Cardiac muscle cell (in vitro differentiated cells and primary cell): ENCODE results near the gene CHIT1. TPM values are rescaled to one million over a fixed set of nuclear protein-coding genes. Genes with fewer than 3 reads are reported as not detected.

Experiments
- DNase-seq, 2 donors: peaks; one replicate each; pipeline versions ENCODE4 v3.0.0 to v3.0.0-alpha.2; 2010 to 2017; ENCODE audit warnings: low read depth in 1 of 2, low spot score in 1 of 2
- H3K27ac ChIP-seq: fragments of 200-600 bp; sonication (generic); 2 replicates; pipeline ENCODE4 v1.5.1; 2016
- H3K27me3 ChIP-seq: fragments of 200-600 bp; sonication (generic); 2 replicates; pipeline ENCODE4 v1.6.0; 2016; ENCODE audit warnings: control low read depth
- H3K36me3 ChIP-seq: fragments of 200-600 bp; sonication (generic); 2 replicates; pipeline ENCODE4 v1.5.1; 2016; ENCODE audit warnings: control low read depth
- H3K4me1 ChIP-seq: fragments of 200-600 bp; sonication (generic); 2 replicates; pipeline ENCODE4 v1.8.1; 2017; ENCODE audit warnings: low read depth, mild to moderate bottlenecking, mixed run types
- H3K4me3 ChIP-seq: fragments of 200-600 bp; sonication (generic); 2 replicates; pipeline ENCODE4 v1.5.1; 2016; ENCODE audit warnings: mild to moderate bottlenecking
- H3K9me3 ChIP-seq: fragments of 200-600 bp; sonication (generic); 2 replicates; pipeline ENCODE4 v1.5.1; 2017; ENCODE audit warnings: low read depth, mild to moderate bottlenecking, control low read depth
- CTCF ChIP-seq: IDR thresholded peaks from 2 replicates; pipeline ENCODE4 v1.5.1; 2012; ENCODE audit warnings: low read depth, mild to moderate bottlenecking, low read length
- polyA plus RNA-seq: library from polyadenylated mRNA; unstranded; fragments of >200 nt; fragmentation: Nextera tagmentation; extraction: Ambion mirVana; gene quantifications from 2 replicates; pipeline ENCODE4 v1.2.1, GENCODE V29; 2016
- total RNA-seq: library from RNA; depleted of rRNA; stranded (reverse); fragments of >200 nt; gene quantifications from 2 replicates; pipeline ENCODE4 v1.2.3, GENCODE V29; 2016

CHIT1 gene
- total and polyA plus RNA-seq, 2 experiments from 2014 or later, result 0.03 TPM; not detected in 1

GRCh38 chr1:203170625-203171330, 58.7 kb downstream of the CHIT1 start:
- DNase-seq, result no peak
- peaks cover 15% of the 10 kb centered on the region for H3K4me1 ChIP-seq
- H3K27ac ChIP-seq, result no peak overlapping the region
- no peak for TF ChIP-seq CTCF
- no peaks in the 10 kb centered on the region for H3K36me3 ChIP-seq
- no peak overlapping the region for H3K4me3 ChIP-seq
- no peaks in the 10 kb centered on the region for H3K9me3 ChIP-seq
- no peaks in the 10 kb centered on the region for H3K27me3 ChIP-seq

GRCh38 chr1:203169770-203170520, 59.5 kb downstream of the CHIT1 start:
- DNase-seq, result no peak
- no peaks in the 10 kb centered on the region for H3K27me3 ChIP-seq
- H3K4me3 ChIP-seq, result no peak overlapping the region
- H3K36me3 ChIP-seq, result no peaks in the 10 kb centered on the region
- H3K4me1 ChIP-seq, result peaks cover 7% of the 10 kb centered on the region
- TF ChIP-seq CTCF, result no peak
- no peak overlapping the region for H3K27ac ChIP-seq
- H3K9me3 ChIP-seq, result no peaks in the 10 kb centered on the region

GRCh38 chr1:203168991-203169390, 60.5 kb downstream of the CHIT1 start:
- TF ChIP-seq CTCF, result no peak
- no peak overlapping the region for H3K4me3 ChIP-seq
- H3K27me3 ChIP-seq, result no peaks in the 10 kb centered on the region
- no peak for DNase-seq
- no peaks in the 10 kb centered on the region for H3K36me3 ChIP-seq
- no peak overlapping the region for H3K27ac ChIP-seq
- H3K9me3 ChIP-seq, result no peaks in the 10 kb centered on the region
- peaks cover 6% of the 10 kb centered on the region for H3K4me1 ChIP-seq

- Histone ChIP-seq H3K4me3 (no peak overlapping the region), H3K4me1 (no peaks in the 10 kb centered on the region), H3K36me3 (no peaks in the 10 kb centered on the region), H3K9me3 (no peaks in the 10 kb centered on the region), H3K27ac (no peak overlapping the region), H3K27me3 (no peaks in the 10 kb centered on the region)
- DNase-seq, result no peak
- no peak for TF ChIP-seq CTCF
Observed at GRCh38 chr1:203168256-203168786, 61.2 kb downstream of the CHIT1 start.

GRCh38 chr1:203167913-203168200, 61.6 kb downstream of the CHIT1 start:
- no peak overlapping the region for H3K27ac ChIP-seq
- H3K36me3 ChIP-seq, result no peaks in the 10 kb centered on the region
- H3K4me3 ChIP-seq, result no peak overlapping the region
- H3K27me3 ChIP-seq, result no peaks in the 10 kb centered on the region
- H3K9me3 ChIP-seq, result no peaks in the 10 kb centered on the region
- no peaks in the 10 kb centered on the region for H3K4me1 ChIP-seq
- no peak for TF ChIP-seq CTCF
- no peak for DNase-seq
